ENCODE data around the gene KCNQ1.

The KCNQ1 gene

GRCh38 chr11:2708757-2709281 is 264.0 kb downstream of the KCNQ1 start:
- Histone ChIP-seq H3K79me2 (ENCODE audit: insufficient read depth, low read length) (no peaks in the 10 kb centered on the region), H4K20me1 (ENCODE audit: insufficient read depth, low read length, poor library complexity, severe bottlenecking) (no peaks in the 10 kb centered on the region), H3K9me2 (replicated peaks; ENCODE audit: low read depth, low read length) (no peaks in the 10 kb centered on the region), H3K9ac (ENCODE audit: low read depth, low read length, poor library complexity, severe bottlenecking) (no peak overlapping the region), H3K4me1 (ENCODE audit: insufficient read depth, low read length, poor library complexity, severe bottlenecking) (peaks cover 6% of the 10 kb centered on the region), H3K4me3 (ENCODE audit: low read length, poor library complexity, severe bottlenecking) (no peak overlapping the region), H3F3A (ENCODE audit: low read depth) (no peaks in the 10 kb centered on the region), H3K9me3 (ENCODE audit: insufficient read depth, low read depth, low read length) (no peaks in the 10 kb centered on the region), H2AFZ (ENCODE audit: low read length) (no peak overlapping the region), H3K4me2 (ENCODE audit: low read depth, low read length, poor library complexity, severe bottlenecking) (no peak overlapping the region), H3K27me3 (ENCODE audit: insufficient read depth, low read length, poor library complexity, severe bottlenecking) (no peaks in the 10 kb centered on the region), H3K36me3 (ENCODE audit: insufficient read depth, low read length) (no peaks in the 10 kb centered on the region)
- TF ChIP-seq EZH2phosphoT487 (IDR thresholded peaks at IDR 0.05; ENCODE audit: borderline replicate concordance) (no peak), CTCF (conservative IDR thresholded peaks at IDR 0.05; ENCODE audit: low read length) (no peak)

GRCh38 chr11:2709429-2709828 is 264.6 kb downstream of the KCNQ1 start:
- Histone ChIP-seq H3K9me3 (ENCODE audit: insufficient read depth, low read depth, low read length) (no peaks in the 10 kb centered on the region), H4K20me1 (ENCODE audit: insufficient read depth, low read length, poor library complexity, severe bottlenecking) (no peaks in the 10 kb centered on the region), H3K9ac (ENCODE audit: low read depth, low read length, poor library complexity, severe bottlenecking) (no peak overlapping the region), H2AFZ (ENCODE audit: low read length) (no peak overlapping the region), H3K79me2 (ENCODE audit: insufficient read depth, low read length) (no peaks in the 10 kb centered on the region), H3K4me1 (ENCODE audit: insufficient read depth, low read length, poor library complexity, severe bottlenecking) (peaks cover under 1% of the 10 kb centered on the region), H3K27me3 (ENCODE audit: insufficient read depth, low read length, poor library complexity, severe bottlenecking) (no peaks in the 10 kb centered on the region), H3K9me2 (replicated peaks; ENCODE audit: low read depth, low read length) (no peaks in the 10 kb centered on the region), H3K4me3 (ENCODE audit: low read length, poor library complexity, severe bottlenecking) (no peak overlapping the region), H3F3A (ENCODE audit: low read depth) (no peaks in the 10 kb centered on the region), H3K36me3 (ENCODE audit: insufficient read depth, low read length) (no peaks in the 10 kb centered on the region), H3K4me2 (ENCODE audit: low read depth, low read length, poor library complexity, severe bottlenecking) (no peak overlapping the region)
- TF ChIP-seq CTCF (conservative IDR thresholded peaks at IDR 0.05; ENCODE audit: low read length) = no peak
- TF ChIP-seq EZH2phosphoT487 (IDR thresholded peaks at IDR 0.05; ENCODE audit: borderline replicate concordance) = no peak

- no peak overlapping the region for H3K9ac ChIP-seq (ENCODE audit: low read depth, low read length, poor library complexity, severe bottlenecking)
- H3K9me2 ChIP-seq (replicated peaks; ENCODE audit: low read depth, low read length) = no peaks in the 10 kb centered on the region
- H4K20me1 ChIP-seq (ENCODE audit: insufficient read depth, low read length, poor library complexity, severe bottlenecking) = no peaks in the 10 kb centered on the region
- H3K4me3 ChIP-seq (ENCODE audit: low read length, poor library complexity, severe bottlenecking) = no peak overlapping the region
- H3K36me3 ChIP-seq (ENCODE audit: insufficient read depth, low read length) = no peaks in the 10 kb centered on the region
- no peak overlapping the region for H3K4me2 ChIP-seq (ENCODE audit: low read depth, low read length, poor library complexity, severe bottlenecking)
- H3K9me3 ChIP-seq (ENCODE audit: insufficient read depth, low read depth, low read length) = no peaks in the 10 kb centered on the region
- no peaks in the 10 kb centered on the region for H3F3A ChIP-seq (ENCODE audit: low read depth)
- no peaks in the 10 kb centered on the region for H3K27me3 ChIP-seq (ENCODE audit: insufficient read depth, low read length, poor library complexity, severe bottlenecking)
- no peak for TF ChIP-seq EZH2phosphoT487 (IDR thresholded peaks at IDR 0.05; ENCODE audit: borderline replicate concordance)
- TF ChIP-seq CTCF (conservative IDR thresholded peaks at IDR 0.05; ENCODE audit: low read length) = no peak
- no peaks in the 10 kb centered on the region for H3K4me1 ChIP-seq (ENCODE audit: insufficient read depth, low read length, poor library complexity, severe bottlenecking)
- no peaks in the 10 kb centered on the region for H3K79me2 ChIP-seq (ENCODE audit: insufficient read depth, low read length)
- H2AFZ ChIP-seq (ENCODE audit: low read length) = no peak overlapping the region
Measured at GRCh38 chr11:2711161-2711560, 266.4 kb downstream of the KCNQ1 start.

Data from Loucy (cell line).